Type B pancreatic cell (in vitro differentiated cells): Measurements from ENCODE around the gene EIF3L. TPM values are rescaled to one million over a fixed set of nuclear protein-coding genes. Genes with fewer than 3 reads are reported as not detected.

ENCODE experiments used
- DNase-seq: peaks from one replicate; pipeline ENCODE4 v3.0.0; 2021; ENCODE audit warnings: mixed read lengths; ENCODE audit not compliant: unreplicated experiment; ENCODE audit errors: extremely low spot score
- H3K27ac Mint-ChIP-seq: 2 replicates; pipeline ENCODE4 v1.8.0; 2021; ENCODE audit warnings: mild to moderate bottlenecking, mixed read lengths
- H3K27me3 Mint-ChIP-seq: 2 replicates; pipeline ENCODE4 v1.8.0; 2021; ENCODE audit warnings: mixed read lengths
- H3K36me3 Mint-ChIP-seq: 2 replicates; pipeline ENCODE4 v1.8.0; 2021; ENCODE audit warnings: mixed read lengths
- H3K4me1 Mint-ChIP-seq: one replicate; pipeline ENCODE4 v1.8.0; 2021; ENCODE audit warnings: mixed read lengths; ENCODE audit not compliant: unreplicated experiment
- H3K4me3 Mint-ChIP-seq: 2 replicates; pipeline ENCODE4 v1.8.0; 2021; ENCODE audit warnings: mild to moderate bottlenecking, mixed read lengths
- H3K9me3 Mint-ChIP-seq: 2 replicates; pipeline ENCODE4 v1.8.0; 2021; ENCODE audit warnings: mixed read lengths
- CTCF ChIP-seq: fragments of 200-600 bp; sonication (generic); conservative IDR thresholded peaks from 2 replicates; pipeline ENCODE4 v1.5.0; 2021; ENCODE audit warnings: antibody characterized with exemption, mild to moderate bottlenecking
- total RNA-seq: library from RNA; stranded (reverse); gene quantifications from 2 replicates; pipeline ENCODE4 v1.2.1, GENCODE V29; 2021; ENCODE audit warnings: low replicate concordance

EIF3L gene
- total RNA-seq, 1 donor from 2014 or later: 740 TPM

GRCh38 chr22:37803639-37804351 lies 45.4 kb upstream of the EIF3L start:
- H3K4me1 Mint-ChIP-seq: peaks cover 32% of the 10 kb centered on the region
- H3K27ac Mint-ChIP-seq: peak overlapping the region; percentile 86
- peak overlapping the region; percentile 89 for H3K4me3 Mint-ChIP-seq
- H3K36me3 Mint-ChIP-seq: no peaks in the 10 kb centered on the region
- TF ChIP-seq CTCF: no peak
- no peaks in the 10 kb centered on the region for H3K9me3 Mint-ChIP-seq
- DNase-seq: no peak
- H3K27me3 Mint-ChIP-seq: peaks cover 3% of the 10 kb centered on the region

- Mint-ChIP-seq H3K36me3 (no peaks in the 10 kb centered on the region), H3K4me3 (peak overlapping the region; percentile 89), H3K27me3 (peaks cover 3% of the 10 kb centered on the region), H3K4me1 (peaks cover 32% of the 10 kb centered on the region), H3K9me3 (no peaks in the 10 kb centered on the region), H3K27ac (peak overlapping the region; percentile 86)
- no peak for TF ChIP-seq CTCF
- DNase-seq: no peak
Measured at GRCh38 chr22:37804352-37804880, 44.8 kb upstream of the EIF3L start.

DNA sequence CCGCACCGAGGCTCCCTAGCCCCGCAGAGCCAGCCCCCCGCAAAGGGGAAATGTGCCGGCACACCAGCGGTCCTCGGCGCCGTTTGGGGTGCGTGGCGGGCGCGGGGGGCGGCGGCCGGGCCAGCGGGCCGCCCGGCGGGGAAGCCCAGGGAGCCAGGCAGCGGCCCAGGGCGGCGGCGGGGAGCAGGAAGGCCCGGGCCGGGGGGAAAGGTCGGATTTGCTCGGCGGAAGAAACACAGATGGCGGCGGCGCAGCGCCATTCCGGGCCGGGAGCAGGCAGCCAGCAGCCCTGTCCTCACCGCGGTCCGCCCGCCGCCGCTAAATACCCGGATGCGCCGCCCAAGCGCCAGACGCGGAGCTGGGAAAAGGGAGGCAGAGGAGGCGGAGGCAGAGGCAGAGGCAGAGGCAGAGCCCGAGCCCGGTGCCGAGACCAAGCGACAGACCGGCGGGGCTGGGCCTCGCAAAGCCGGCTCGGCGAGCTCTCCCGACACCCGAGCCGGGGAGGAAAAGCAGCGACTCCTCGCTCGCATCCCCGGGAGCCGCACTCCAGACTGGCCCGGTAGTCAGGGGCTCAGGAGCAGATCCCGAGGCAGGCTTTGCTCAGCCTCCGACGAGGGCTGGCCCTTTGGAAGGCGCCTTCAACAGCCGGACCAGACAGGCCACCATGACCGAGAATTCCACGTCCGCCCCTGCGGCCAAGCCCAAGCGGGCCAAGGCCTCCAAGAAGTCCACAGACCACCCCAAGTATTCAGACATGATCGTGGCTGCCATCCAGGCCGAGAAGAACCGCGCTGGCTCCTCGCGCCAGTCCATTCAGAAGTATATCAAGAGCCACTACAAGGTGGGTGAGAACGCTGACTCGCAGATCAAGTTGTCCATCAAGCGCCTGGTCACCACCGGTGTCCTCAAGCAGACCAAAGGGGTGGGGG lies 44.1 kb upstream of the EIF3L start:
- no peak for TF ChIP-seq CTCF
- Mint-ChIP-seq H3K27me3 (peaks cover 3% of the 10 kb centered on the region), H3K4me3 (peak overlapping the region; percentile 88), H3K4me1 (peaks cover 32% of the 10 kb centered on the region), H3K27ac (peak overlapping the region; percentile 76), H3K36me3 (no peaks in the 10 kb centered on the region), H3K9me3 (no peaks in the 10 kb centered on the region)
- peak; percentile 93 for DNase-seq

GRCh38 chr22:37805810-37806277 lies 43.4 kb upstream of the EIF3L start:
- Mint-ChIP-seq H3K9me3 (no peaks in the 10 kb centered on the region), H3K27ac (peak overlapping the region; percentile 76), H3K27me3 (no peaks in the 10 kb centered on the region), H3K4me3 (peak overlapping the region; percentile 88), H3K36me3 (no peaks in the 10 kb centered on the region), H3K4me1 (peaks cover 29% of the 10 kb centered on the region)
- TF ChIP-seq CTCF: no peak
- DNase-seq: no peak

- Mint-ChIP-seq H3K36me3 (no peaks in the 10 kb centered on the region), H3K4me3 (peak overlapping the region; percentile 88), H3K9me3 (no peaks in the 10 kb centered on the region), H3K27ac (peak overlapping the region; percentile 76), H3K4me1 (peaks cover 29% of the 10 kb centered on the region), H3K27me3 (no peaks in the 10 kb centered on the region)
- no peak for TF ChIP-seq CTCF
- no peak for DNase-seq
Measured at GRCh38 chr22:37806409-37807333, 42.5 kb upstream of the EIF3L start.
